Hepatocyte (in vitro differentiated cells): ENCODE measurements around the gene DRC7.

Source experiments
- CTCF ChIP-seq: fragments of 200-600 bp; sonication (generic); IDR thresholded peaks from 2 replicates; pipeline ENCODE4 v1.5.1; 2016; ENCODE audit warnings: antibody characterized with exemption, mild to moderate bottlenecking; ENCODE audit not compliant: poor library complexity
- EZH2phosphoT487 ChIP-seq: fragments of 200-600 bp; sonication (generic); IDR thresholded peaks from one replicate; pipeline ENCODE4 v1.6.1; 2018; ENCODE audit warnings: antibody characterized with exemption, mild to moderate bottlenecking, low read depth, moderate library complexity; ENCODE audit not compliant: unreplicated experiment, severe bottlenecking

- TF ChIP-seq EZH2phosphoT487 (no peak), CTCF (no peak)
These were observed 28.0 kb downstream of the DRC7 start for GRCh38 chr16:57722651-57723050.
